Upper lobe of right lung (tissue), 1 donor: ENCODE measurements around the gene KCNJ8. TPM values are rescaled to one million over a fixed set of nuclear protein-coding genes. Genes with fewer than 3 reads are reported as not detected.

Experiments
- ATAC-seq: fragments of 200-7000 bp; cut with Tn5 transposase; one replicate; pipeline ENCODE4 v1.9.1; 2020; ENCODE audit warnings: mild to moderate bottlenecking, moderate library complexity
- DNase-seq: peaks from one replicate; pipeline ENCODE4 v3.0.0-alpha.2; 2020
- H3K27ac ChIP-seq: fragments of 200-600 bp; one replicate; pipeline ENCODE4 v1.8.0; 2022
- H3K27me3 ChIP-seq: fragments of 200-600 bp; one replicate; pipeline ENCODE4 v1.8.0; 2022; ENCODE audit warnings: mild to moderate bottlenecking
- H3K36me3 ChIP-seq: fragments of 200-600 bp; one replicate; pipeline ENCODE4 v1.8.0; 2022
- H3K4me1 ChIP-seq: fragments of 200-600 bp; one replicate; pipeline ENCODE4 v1.8.0; 2022
- H3K4me3 ChIP-seq: fragments of 200-600 bp; one replicate; pipeline ENCODE4 v1.8.0; 2022; ENCODE audit warnings: mild to moderate bottlenecking
- H3K9me3 ChIP-seq: fragments of 200-600 bp; one replicate; pipeline ENCODE4 v1.8.0; 2022
- intact Hi-C: fragments of 100-400 bp; cut with DNase I; formaldehyde crosslinking; loops from one replicate; pipeline ENCODE4 v1.11.0; 2022
- total RNA-seq: library from RNA; stranded (reverse); fragmentation: NEBNext Ultra II Directional; extraction: Animal tissue kit (Norgen Biotek cat#: 25700); gene quantifications from one replicate; pipeline ENCODE4 v1.2.1, GENCODE V29; 2021
- TF ChIP-seq, protein P1 (sequence below): fragments of 200-600 bp; IDR thresholded peaks from one replicate; pipeline ENCODE4 v1.8.0; 2022; ENCODE audit warnings: antibody characterized with exemption
- donor health status: DM: no; HTN: yes; CAD: no; lungs with severe emphysema.

Gene KCNJ8
- total RNA-seq, 1 donor from 2014 or later: 20.9 TPM

DNA sequence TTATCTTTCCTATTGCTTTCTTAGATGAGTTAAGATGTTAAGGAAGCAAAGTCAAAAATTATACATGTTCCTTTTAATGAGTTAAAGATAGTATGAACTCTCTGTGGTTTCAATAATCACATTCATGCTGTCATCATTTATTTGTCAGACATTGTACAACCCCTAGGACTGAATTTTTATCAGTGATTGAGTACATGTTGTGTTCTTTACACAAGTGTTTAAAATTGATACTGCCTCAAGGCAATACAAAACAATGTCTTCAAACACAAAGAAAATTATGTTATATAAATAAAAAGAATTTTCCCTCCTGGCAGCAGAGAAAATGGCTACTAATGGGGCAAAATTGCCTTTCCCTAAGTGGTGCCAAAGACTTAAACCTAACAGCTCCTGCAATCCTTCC, 34.6 kb upstream of the KCNJ8 start:
- DNase-seq: no peak
- ATAC-seq: no peak
- H3K27ac ChIP-seq: no peak overlapping the region
- intact Hi-C loops: no loop called here
- TF ChIP-seq, protein P1, sequence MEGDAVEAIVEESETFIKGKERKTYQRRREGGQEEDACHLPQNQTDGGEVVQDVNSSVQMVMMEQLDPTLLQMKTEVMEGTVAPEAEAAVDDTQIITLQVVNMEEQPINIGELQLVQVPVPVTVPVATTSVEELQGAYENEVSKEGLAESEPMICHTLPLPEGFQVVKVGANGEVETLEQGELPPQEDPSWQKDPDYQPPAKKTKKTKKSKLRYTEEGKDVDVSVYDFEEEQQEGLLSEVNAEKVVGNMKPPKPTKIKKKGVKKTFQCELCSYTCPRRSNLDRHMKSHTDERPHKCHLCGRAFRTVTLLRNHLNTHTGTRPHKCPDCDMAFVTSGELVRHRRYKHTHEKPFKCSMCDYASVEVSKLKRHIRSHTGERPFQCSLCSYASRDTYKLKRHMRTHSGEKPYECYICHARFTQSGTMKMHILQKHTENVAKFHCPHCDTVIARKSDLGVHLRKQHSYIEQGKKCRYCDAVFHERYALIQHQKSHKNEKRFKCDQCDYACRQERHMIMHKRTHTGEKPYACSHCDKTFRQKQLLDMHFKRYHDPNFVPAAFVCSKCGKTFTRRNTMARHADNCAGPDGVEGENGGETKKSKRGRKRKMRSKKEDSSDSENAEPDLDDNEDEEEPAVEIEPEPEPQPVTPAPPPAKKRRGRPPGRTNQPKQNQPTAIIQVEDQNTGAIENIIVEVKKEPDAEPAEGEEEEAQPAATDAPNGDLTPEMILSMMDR: no peak
- no peaks in the 10 kb centered on the region for H3K9me3 ChIP-seq
- H3K27me3 ChIP-seq: no peaks in the 10 kb centered on the region
- no peaks in the 10 kb centered on the region for H3K36me3 ChIP-seq
- H3K4me3 ChIP-seq: no peak overlapping the region
- no peaks in the 10 kb centered on the region for H3K4me1 ChIP-seq

- ATAC-seq: no peak
- Histone ChIP-seq H3K27me3 (no peaks in the 10 kb centered on the region), H3K9me3 (no peaks in the 10 kb centered on the region), H3K27ac (no peak overlapping the region), H3K4me1 (no peaks in the 10 kb centered on the region), H3K36me3 (no peaks in the 10 kb centered on the region), H3K4me3 (no peak overlapping the region)
- intact Hi-C loops: no loop called here
- TF ChIP-seq, protein P1: no peak
- DNase-seq: no peak
Measured at GRCh38 chr12:21806255-21806654, 31.7 kb upstream of the KCNJ8 start.

- no peaks in the 10 kb centered on the region for H3K27me3 ChIP-seq
- H3K4me3 ChIP-seq: no peak overlapping the region
- intact Hi-C loops: no loop called here
- no peak for ATAC-seq
- H3K27ac ChIP-seq: no peak overlapping the region
- TF ChIP-seq, protein P1: no peak
- no peaks in the 10 kb centered on the region for H3K4me1 ChIP-seq
- no peak for DNase-seq
- no peaks in the 10 kb centered on the region for H3K9me3 ChIP-seq
- no peaks in the 10 kb centered on the region for H3K36me3 ChIP-seq
Measured at GRCh38 chr12:21801522-21802288, 27.2 kb upstream of the KCNJ8 start.

- DNase-seq (no peak), ATAC-seq (no peak)
- Histone ChIP-seq H3K27me3 (no peaks in the 10 kb centered on the region), H3K4me1 (no peaks in the 10 kb centered on the region), H3K4me3 (no peak overlapping the region), H3K27ac (no peak overlapping the region), H3K9me3 (no peaks in the 10 kb centered on the region), H3K36me3 (no peaks in the 10 kb centered on the region)
- TF ChIP-seq, protein P1: no peak
- intact Hi-C loops: no loop called here
Measured at GRCh38 chr12:21800011-21800410, 25.5 kb upstream of the KCNJ8 start.

- no peak overlapping the region for H3K27ac ChIP-seq
- DNase-seq: no peak
- intact Hi-C loops: no loop called here
- H3K4me3 ChIP-seq: no peak overlapping the region
- no peaks in the 10 kb centered on the region for H3K4me1 ChIP-seq
- H3K36me3 ChIP-seq: no peaks in the 10 kb centered on the region
- TF ChIP-seq, protein P1: no peak
- H3K9me3 ChIP-seq: no peaks in the 10 kb centered on the region
- ATAC-seq: no peak
- no peaks in the 10 kb centered on the region for H3K27me3 ChIP-seq
Measured at GRCh38 chr12:21797539-21797938, 23.0 kb upstream of the KCNJ8 start.
